GM06990 (cell line): ENCODE results near the gene JARID2.

Source experiments
- DNase-seq: peaks from one replicate; pipeline ENCODE4 v3.0.0-alpha.2; 2011; ENCODE audit not compliant: insufficient read length; ENCODE audit errors: extremely low read depth
- H3K27me3 ChIP-seq: replicated peaks from 2 replicates; pipeline ENCODE4 v1.6.0; 2011; ENCODE audit warnings: low read length; ENCODE audit not compliant: control insufficient read depth, insufficient read depth
- H3K36me3 ChIP-seq: 2 replicates; pipeline ENCODE4 v1.5.1; 2011; ENCODE audit warnings: low read length; ENCODE audit not compliant: control insufficient read depth, insufficient read depth
- H3K4me3 ChIP-seq: replicated peaks from 2 replicates; pipeline ENCODE4 v1.5.1; 2011; ENCODE audit warnings: low read depth, mild to moderate bottlenecking, control low read depth, low read length
- CTCF ChIP-seq: IDR thresholded peaks from 2 replicates; pipeline ENCODE4 v1.5.1; 2011; ENCODE audit warnings: low read length, control low read depth, mild to moderate bottlenecking, inconsistent platforms; ENCODE audit not compliant: insufficient read depth, poor library complexity, severe bottlenecking

The JARID2 gene

GRCh38 chr6:15245361-15246216 is at the start of gene JARID2:
JARID2 (plus strand) TSS chr6:15246069; CDS start chr6:15246540, 471 bp downstream.
- no peak for TF ChIP-seq CTCF

GRCh38 chr6:15200087-15200486 is 45.8 kb upstream of the JARID2 start:
- no peak for TF ChIP-seq CTCF

More at GRCh38 chr6:15245361-15246216, at the start of gene JARID2:
- H3K27me3 ChIP-seq, result no peaks in the 10 kb centered on the region
- H3K36me3 ChIP-seq, result no peaks in the 10 kb centered on the region
- H3K4me3 ChIP-seq, result peak within 1 kb of the TSS; percentile 68
- DNase-seq, result peak; percentile 96

GRCh38 chr6:15205321-15205720 is 40.5 kb upstream of the JARID2 start:
- TF ChIP-seq CTCF, result no peak
- H3K27me3 ChIP-seq, result no peaks in the 10 kb centered on the region
- no peaks in the 10 kb centered on the region for H3K36me3 ChIP-seq
- no peak overlapping the region for H3K4me3 ChIP-seq
- DNase-seq, result no peak

More at GRCh38 chr6:15200087-15200486, 45.8 kb upstream of the JARID2 start:
- no peak for DNase-seq
- no peaks in the 10 kb centered on the region for H3K36me3 ChIP-seq
- no peak overlapping the region for H3K4me3 ChIP-seq
- H3K27me3 ChIP-seq, result no peaks in the 10 kb centered on the region

GRCh38 chr6:15206887-15207286 is 39.0 kb upstream of the JARID2 start:
- DNase-seq, result no peak
- Histone ChIP-seq H3K36me3 (no peaks in the 10 kb centered on the region), H3K27me3 (no peaks in the 10 kb centered on the region), H3K4me3 (no peak overlapping the region)
- no peak for TF ChIP-seq CTCF

- TF ChIP-seq CTCF, result no peak
- no peaks in the 10 kb centered on the region for H3K36me3 ChIP-seq
- no peaks in the 10 kb centered on the region for H3K27me3 ChIP-seq
- no peak overlapping the region for H3K4me3 ChIP-seq
- no peak for DNase-seq
These were observed 37.9 kb upstream of the JARID2 start for GRCh38 chr6:15207923-15208322.
